Left lung (tissue), 10 donors: ENCODE data around the gene IRAK2. TPM values are rescaled to one million over a fixed set of nuclear protein-coding genes. Genes with fewer than 3 reads are reported as not detected.
"Not testable (repeated sequence)": the region's sequence is repeated elsewhere in the genome, so short reads cannot be mapped to it uniquely, and the experiment has no call there.

Experiments used
- ATAC-seq: fragments of 200-7000 bp; cut with Tn5 transposase; one replicate; pipeline ENCODE4 v1.9.1; 2020; ENCODE audit warnings: moderate library complexity
- DNase-seq, 4 donors: peaks; one replicate each; pipeline ENCODE4 v3.0.0-alpha.2; 2013 to 2020
- H3K27ac ChIP-seq, 2 donors: fragments of 200-600 bp; sonication (generic) in 1 of 2; one replicate each; pipeline versions ENCODE4 v1.5.0 to v1.8.0; 2020 to 2021
- H3K27me3 ChIP-seq, 2 donors: fragments of 200-600 bp; sonication (generic) in 1 of 2; one replicate each; pipeline versions ENCODE4 v1.5.0 to v1.8.0; 2020 to 2021
- H3K36me3 ChIP-seq, 2 donors: fragments of 200-600 bp; sonication (generic) in 1 of 2; one replicate each; pipeline versions ENCODE4 v1.5.0 to v1.8.0; 2020 to 2021
- H3K4me1 ChIP-seq, 2 donors: fragments of 200-600 bp; one replicate each; pipeline ENCODE4 v1.8.0; 2021
- H3K4me3 ChIP-seq, 2 donors: fragments of 200-600 bp; sonication (generic) in 1 of 2; one replicate each; pipeline versions ENCODE4 v1.5.0 to v1.8.0; 2020 to 2021; ENCODE audit warnings: mild to moderate bottlenecking in 1 of 2
- H3K9me3 ChIP-seq, 2 donors: fragments of 200-600 bp; sonication (generic) in 1 of 2; one replicate each; pipeline versions ENCODE4 v1.5.0 to v1.8.0; 2020 to 2021
- CTCF ChIP-seq, 2 donors: fragments of 200-600 bp; sonication (generic) in 1 of 2; IDR thresholded peaks; one replicate each; pipeline versions ENCODE4 v1.5.0 to v1.8.0; 2021; ENCODE audit warnings: antibody characterized with exemption in 2 of 2
- intact Hi-C, 2 donors: fragments of 100-400 bp; cut with DNase I; formaldehyde crosslinking; loops; one replicate each; pipeline versions ENCODE4 v1.11.2 to v1.14.2; 2022
- polyA plus RNA-seq, 6 donors: library from polyadenylated mRNA; unstranded; fragments of 120-200 nt; gene quantifications; one replicate each; pipeline ENCODE4 v1.2.1, GENCODE V29; 2013; ENCODE audit not compliant: insufficient read length in 6 of 6
- total RNA-seq, 2 donors: library from RNA; stranded (reverse); fragmentation: NEBNext Ultra II Directional; extraction: Animal tissue kit (Norgen Biotek cat#: 25700); gene quantifications; one replicate each; pipeline ENCODE4 v1.2.1, GENCODE V29; 2021
- donor health status: DM: no; HTN: yes; CAD: no.
- donor health status: DM: no; HTN: no; CAD: no.

Gene IRAK2
- total and polyA plus RNA-seq, 8 donors: 1.7 to 8.5 (median 2.5) TPM

GRCh38 chr3:10268116-10268515 lies 103.4 kb downstream of the IRAK2 start:
- ATAC-seq (no peak), DNase-seq (no peak)
- no peak for TF ChIP-seq CTCF (IDR thresholded peaks at IDR 0.05)
- Histone ChIP-seq H3K27me3 (no peaks in the 10 kb centered on the region), H3K36me3 (peaks cover 0 to 69% of the 10 kb centered on the region in 2 donors), H3K27ac (no peak overlapping the region), H3K4me1 (peaks cover 0 to 30% of the 10 kb centered on the region in 2 donors), H3K4me3 (no peak overlapping the region), H3K9me3 (no peaks in the 10 kb centered on the region)
- intact Hi-C loops: no loop called here

- H3K4me1 ChIP-seq: peaks cover 0 to 31% of the 10 kb centered on the region in 2 donors
- TF ChIP-seq CTCF (IDR thresholded peaks at IDR 0.05): no peak
- H3K36me3 ChIP-seq: peaks cover 0 to 64% of the 10 kb centered on the region in 2 donors
- intact Hi-C loops: no loop called here
- no peaks in the 10 kb centered on the region for H3K9me3 ChIP-seq
- ATAC-seq: no peak
- no peak for DNase-seq
- no peak overlapping the region for H3K27ac ChIP-seq
- H3K4me3 ChIP-seq: no peak overlapping the region
- H3K27me3 ChIP-seq: no peaks in the 10 kb centered on the region
Observed at GRCh38 chr3:10268930-10269329, 104.2 kb downstream of the IRAK2 start.

GRCh38 chr3:10269443-10269842 lies 104.7 kb downstream of the IRAK2 start:
- Histone ChIP-seq H3K27ac (no peak overlapping the region), H3K4me3 (no peak overlapping the region), H3K27me3 (no peaks in the 10 kb centered on the region), H3K36me3 (peaks cover 0 to 61% of the 10 kb centered on the region in 2 donors), H3K4me1 (peaks cover 0 to 31% of the 10 kb centered on the region in 2 donors), H3K9me3 (no peaks in the 10 kb centered on the region)
- ATAC-seq: no peak
- TF ChIP-seq CTCF (IDR thresholded peaks at IDR 0.05): no peak
- intact Hi-C loops: no loop called here
- DNase-seq: no peak

- H3K4me3 ChIP-seq, H3K27me3 ChIP-seq, intact Hi-C loops, H3K9me3 ChIP-seq, H3K27ac ChIP-seq, DNase-seq, ATAC-seq: not testable (repeated sequence)
- peaks cover 0 to 34% of the 10 kb centered on the region in 2 donors for H3K4me1 ChIP-seq
- H3K36me3 ChIP-seq: peaks cover 0 to 72% of the 10 kb centered on the region in 2 donors
Observed at GRCh38 chr3:10272476-10272875, 107.8 kb downstream of the IRAK2 start.

- intact Hi-C loops: no loop called here
- peaks cover 0 to 75% of the 10 kb centered on the region in 2 donors for H3K36me3 ChIP-seq
Observed at GRCh38 chr3:10272977-10273376, 108.3 kb downstream of the IRAK2 start.

More at GRCh38 chr3:10272977-10273376, 108.3 kb downstream of the IRAK2 start:
- ATAC-seq (no peak), DNase-seq (no peak)
- Histone ChIP-seq H3K9me3 (no peaks in the 10 kb centered on the region), H3K4me3 (no peak overlapping the region), H3K4me1 (peaks cover 0 to 29% of the 10 kb centered on the region in 2 donors), H3K27me3 (no peaks in the 10 kb centered on the region), H3K27ac (peak overlapping the region in 1 of 2 donors; percentile 9)
- no peak for TF ChIP-seq CTCF (IDR thresholded peaks at IDR 0.05)
